ENCODE measurements around the gene TREM1.
"Not testable (repeated sequence)": the region's sequence is repeated elsewhere in the genome, so short reads cannot be mapped to it uniquely, and the experiment has no call there.

The TREM1 gene

DNA sequence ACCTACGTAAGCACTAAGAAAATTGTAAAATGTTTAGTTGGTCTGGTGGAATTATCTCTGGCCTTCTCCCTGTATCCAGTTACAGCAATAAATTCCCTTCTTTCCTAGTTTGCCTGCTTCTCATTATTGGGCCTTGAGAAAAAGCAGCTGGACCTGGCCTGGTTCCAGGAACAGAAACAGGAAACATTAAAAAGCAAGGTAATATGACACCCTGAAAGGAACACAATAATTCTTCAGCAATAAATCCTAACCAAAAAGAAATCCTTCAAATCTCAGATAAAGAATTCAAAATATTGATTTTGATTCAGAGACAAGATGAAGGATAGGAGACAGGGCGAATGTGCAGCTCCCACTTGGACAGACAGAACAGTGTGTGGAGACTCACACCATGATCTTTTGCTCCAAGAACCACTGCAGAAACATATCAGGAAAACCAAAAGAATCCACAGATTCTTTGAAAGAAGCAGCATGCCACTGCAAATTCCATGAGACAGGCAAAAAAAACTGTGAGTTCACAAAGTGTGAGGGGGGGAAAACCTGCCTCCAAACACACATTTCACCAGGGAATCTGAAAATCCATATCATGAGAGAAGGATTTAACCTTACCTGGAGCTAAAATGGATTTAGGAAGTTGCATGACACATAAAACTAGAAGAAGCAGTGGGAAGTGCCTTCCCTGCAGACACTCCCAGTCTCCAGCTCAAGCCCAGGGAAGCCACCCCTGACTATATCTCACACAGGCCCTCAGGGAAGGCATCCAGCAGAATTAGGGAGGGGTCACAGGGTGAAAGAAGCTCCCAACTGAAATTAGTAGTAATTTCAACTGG, 28.9 kb downstream of the TREM1 start:
- no peak for DNase-seq (ENCODE audit: low spot score)

- no peak for DNase-seq (ENCODE audit: low spot score)
Observed at GRCh38 chr6:41256383-41256782, 30.1 kb downstream of the TREM1 start.

DNA sequence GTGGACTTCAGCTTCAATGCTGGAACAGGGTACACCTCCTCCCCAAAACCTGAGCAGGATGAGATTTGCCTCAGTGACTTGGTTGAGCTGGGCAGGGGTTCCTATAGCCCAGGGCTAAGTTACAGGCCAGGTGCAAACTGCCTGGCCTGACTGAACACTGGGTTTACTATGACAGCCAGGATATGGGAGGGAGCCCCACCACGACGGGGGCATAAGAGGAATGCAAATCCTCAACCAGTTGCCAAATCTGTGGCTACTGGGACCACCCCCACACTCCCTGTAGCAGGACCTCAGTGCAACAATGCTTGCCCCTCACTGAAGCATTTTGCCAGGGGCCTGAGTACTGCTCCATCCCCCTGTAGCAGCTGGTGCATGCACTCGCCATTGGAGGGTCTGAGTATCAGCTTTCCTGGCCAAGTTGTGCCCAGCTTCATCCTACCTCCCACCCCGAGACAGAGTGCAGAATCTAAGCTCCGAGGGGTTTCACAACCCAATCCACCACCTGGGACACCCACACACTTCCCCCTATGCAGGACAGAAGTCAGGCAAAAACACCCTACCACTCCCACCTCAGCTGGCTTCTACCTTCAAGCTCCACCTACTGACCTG, 30.7 kb downstream of the TREM1 start:
- DNase-seq (ENCODE audit: low spot score) = no peak

DNA sequence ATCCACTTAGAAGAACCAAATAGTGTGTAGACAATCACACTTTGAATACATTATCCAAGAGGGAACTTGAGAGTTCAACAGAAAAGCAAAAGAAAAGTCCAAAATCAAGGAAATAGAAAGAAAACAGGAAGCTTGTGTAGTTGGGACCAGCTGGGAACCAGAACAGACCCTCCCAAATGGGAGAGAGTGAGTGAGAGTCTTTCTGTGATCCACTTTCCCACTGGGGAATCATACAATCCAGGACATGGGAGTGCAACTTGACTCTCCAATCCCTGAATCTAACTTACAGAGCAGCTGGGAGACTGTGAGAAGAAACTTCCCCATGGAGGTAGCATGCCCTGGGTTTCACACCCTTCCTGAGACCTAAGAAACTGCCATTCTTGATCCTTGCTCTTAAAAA, 31.4 kb downstream of the TREM1 start:
- no peak for DNase-seq (ENCODE audit: low spot score)

DNA sequence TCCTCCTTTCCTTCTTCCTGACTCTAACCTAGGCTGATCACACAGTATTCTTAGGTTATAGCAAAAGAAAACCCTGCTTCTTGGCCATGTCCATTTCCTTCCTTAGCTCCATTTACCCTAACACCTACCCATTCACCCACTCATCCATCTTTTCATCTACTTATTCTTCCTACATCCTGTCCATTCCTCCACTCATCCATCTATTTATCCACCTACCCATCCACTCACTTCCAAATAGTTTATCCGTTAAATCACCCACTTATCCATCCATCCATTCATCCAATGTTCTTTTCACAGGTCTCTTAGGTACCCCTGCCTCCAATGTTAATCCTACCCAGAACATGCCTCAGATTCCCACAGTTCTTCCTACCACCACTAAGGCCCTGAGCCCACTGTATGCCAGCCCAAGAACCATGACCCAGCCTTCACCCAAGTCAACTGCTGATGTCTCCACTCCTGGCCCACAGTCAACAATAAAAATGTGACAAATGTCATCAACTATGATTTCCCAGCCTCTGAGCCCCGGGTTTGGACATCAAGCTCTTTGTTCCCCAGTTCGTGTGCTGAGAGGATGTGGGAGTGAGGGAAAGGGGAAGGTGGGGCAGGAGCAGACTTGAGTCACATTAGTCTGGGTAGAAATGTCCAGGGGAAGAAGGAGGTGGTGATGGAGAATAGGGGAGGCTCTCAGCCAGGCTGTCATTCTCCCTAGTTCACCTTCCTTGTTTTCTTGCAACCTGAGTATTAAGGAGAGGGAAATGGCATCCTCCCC, 33.9 kb downstream of the TREM1 start:
- no peak for DNase-seq (ENCODE audit: low spot score)

GRCh38 chr6:41247882-41248705, 38.4 kb downstream of the TREM1 start:
- DNase-seq (ENCODE audit: low spot score) = no peak

- DNase-seq (ENCODE audit: low spot score) = no peak
Observed at GRCh38 chr6:41247288-41247865, 39.1 kb downstream of the TREM1 start.

GRCh38 chr6:41246529-41246928, 40.0 kb downstream of the TREM1 start:
- not testable (repeated sequence) for DNase-seq (ENCODE audit: low spot score)

DNA sequence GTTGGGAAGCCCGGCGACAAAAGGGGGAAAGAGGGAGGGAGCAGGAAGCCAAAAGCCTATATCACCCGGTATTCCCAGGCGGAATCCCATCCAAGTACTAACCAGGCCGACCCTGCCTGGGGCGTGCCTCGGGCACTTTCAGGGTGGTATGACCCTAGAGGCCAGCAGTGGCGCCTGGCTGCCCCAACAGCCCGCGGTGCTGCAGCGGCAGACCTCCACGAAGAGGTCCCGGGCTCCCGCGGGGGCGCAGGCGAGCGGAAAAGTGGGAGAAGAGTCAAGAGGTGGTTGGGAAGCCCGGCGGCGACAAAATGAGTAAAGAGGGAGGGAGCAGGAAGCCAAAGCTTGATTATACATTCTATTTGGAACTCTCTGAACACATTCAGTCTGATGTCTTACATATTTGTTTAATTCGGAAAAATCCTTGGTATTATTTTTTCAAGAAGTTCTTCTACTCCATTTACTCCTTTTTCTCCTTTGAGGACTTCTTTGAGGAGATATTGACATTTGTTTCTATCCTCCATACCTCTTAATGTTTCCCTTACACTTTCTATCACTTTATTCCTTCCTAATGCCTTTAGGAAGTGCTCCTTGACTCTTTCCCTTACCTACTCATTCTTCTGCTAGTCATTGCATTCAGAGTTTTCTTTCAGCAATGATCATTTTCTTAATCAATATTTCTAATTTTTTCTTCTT, 46.9 kb downstream of the TREM1 start:
- DNase-seq (ENCODE audit: low spot score) = no peak

GRCh38 chr6:41237128-41237527, 49.4 kb downstream of the TREM1 start:
- no peak for DNase-seq (ENCODE audit: low spot score)

- DNase-seq (ENCODE audit: low spot score) = no peak
Observed at GRCh38 chr6:41236276-41236675, 50.2 kb downstream of the TREM1 start.

GRCh38 chr6:41232667-41233066, 53.8 kb downstream of the TREM1 start:
- DNase-seq (ENCODE audit: low spot score) = no peak

DNA sequence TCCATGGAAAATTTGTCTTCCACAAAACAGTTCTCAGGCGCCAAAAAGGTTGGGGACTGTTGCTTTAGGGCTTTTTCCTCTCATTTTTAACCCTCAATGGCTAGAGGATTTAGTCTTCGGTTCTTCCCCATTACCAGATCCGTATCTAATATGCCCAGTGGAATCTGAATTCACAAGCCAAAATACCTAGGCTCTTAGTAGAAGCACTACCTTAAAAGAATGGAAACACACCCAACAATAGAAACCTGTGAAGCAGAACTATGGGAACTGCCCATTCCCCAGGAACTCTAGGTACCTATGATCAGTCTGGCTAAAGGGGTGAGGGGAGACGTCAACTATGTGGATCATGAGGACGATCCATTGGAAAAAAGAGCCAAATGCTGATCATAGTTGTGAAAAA, 55.2 kb downstream of the TREM1 start:
- DNase-seq (ENCODE audit: low spot score) = no peak

GRCh38 chr6:41229721-41230120, 56.8 kb downstream of the TREM1 start:
- DNase-seq (ENCODE audit: low spot score) = no peak

DNA sequence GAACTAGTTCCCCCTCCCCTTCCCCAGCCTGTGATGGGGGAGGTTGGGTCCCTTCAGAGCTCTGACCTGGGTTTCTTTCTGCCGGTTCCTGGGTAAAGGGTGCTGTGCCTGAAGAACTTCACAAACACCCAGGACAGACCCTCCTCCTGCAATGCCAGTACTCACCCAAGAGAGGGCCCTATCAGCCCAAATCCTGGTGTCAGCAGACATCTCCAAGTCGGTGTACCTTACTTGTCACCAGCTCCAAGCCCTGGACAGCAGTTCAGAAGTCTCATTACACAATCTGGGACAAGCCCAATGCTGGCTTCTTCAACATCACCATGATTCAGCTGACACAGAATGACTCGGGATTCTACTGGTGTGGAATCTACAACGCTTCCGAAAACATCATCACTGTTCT, 57.9 kb downstream of the TREM1 start:
- DNase-seq (ENCODE audit: low spot score) = peak; percentile 82

- no peak for DNase-seq (ENCODE audit: low spot score)
Observed at GRCh38 chr6:41228096-41228495, 58.4 kb downstream of the TREM1 start, which contains the start of gene TREML4. TREML4 (plus strand) TSS chr6:41228349; CDS start chr6:41228428, 79 bp downstream.

DNA sequence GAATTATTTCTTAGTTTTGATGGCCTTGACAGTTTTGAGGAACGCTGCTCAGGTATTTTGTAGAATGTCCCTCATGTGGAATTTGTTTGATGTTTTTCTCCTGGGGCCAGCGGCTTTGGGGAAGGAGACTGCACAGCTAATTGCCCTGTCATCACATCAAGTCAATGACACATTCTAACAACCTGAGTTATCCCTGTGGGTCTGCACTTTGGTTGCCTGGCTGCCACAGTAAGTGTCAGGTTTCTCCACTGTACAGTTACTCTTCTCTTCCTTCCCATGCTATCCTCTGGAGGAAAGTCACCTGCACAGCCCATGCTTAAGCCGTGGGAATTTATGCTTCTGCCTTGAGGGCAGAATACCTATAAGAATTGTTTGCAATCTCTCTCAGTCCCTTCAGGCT, 59.7 kb downstream of the TREM1 start:
- no peak for DNase-seq (ENCODE audit: low spot score)

GRCh38 chr6:41224800-41225199, 61.7 kb downstream of the TREM1 start:
- no peak for DNase-seq (ENCODE audit: low spot score)

All from hematopoietic multipotent progenitor cell treated with erythropoietin and hydrocortisone succinate and interleukin-3 and kit ligand, for 15 days (in vitro differentiated cells).